B cell (primary cell): ENCODE results near the gene OLFM2. TPM values are rescaled to one million over a fixed set of nuclear protein-coding genes. Genes with fewer than 3 reads are reported as not detected.

Source experiments
- ATAC-seq: fragments of 200-7000 bp; cut with Tn5 transposase; one replicate; pipeline ENCODE4 v1.10.0; 2021; ENCODE audit warnings: low read depth, mild to moderate bottlenecking, moderate number of reproducible peaks, moderate library complexity
- CTCF ChIA-PET: fragments of 350-600 bp; sonication (Branson Sonifier 250); formaldehyde crosslinking; loops from one replicate; lab custom pipeline; 2021; ENCODE audit warnings: antibody characterized with exemption, inconsistent platforms; lab: Charles Lee
- POLR2A ChIA-PET: fragments of 350-600 bp; sonication (Branson Sonifier 250); formaldehyde crosslinking; loops from one replicate; lab custom pipeline; 2021; ENCODE audit warnings: antibody characterized with exemption; lab: Charles Lee
- DNase-seq: peaks from one replicate; pipeline ENCODE4 v3.0.0; 2013
- H2AFZ ChIP-seq: 2 replicates; pipeline ENCODE4 v1.6.1; 2012; ENCODE audit warnings: mild to moderate bottlenecking, low read depth, low read length; ENCODE audit not compliant: insufficient read depth, poor library complexity, severe bottlenecking
- H3K27ac ChIP-seq, 2 donors: 1 replicate in 1 of 2; 2 replicates in 1 of 2; pipeline ENCODE4 v1.5.1; 2012 to 2013; ENCODE audit warnings: low read length in 2 of 2, mild to moderate bottlenecking in 2 of 2, moderate library complexity in 1 of 2
- H3K27me3 ChIP-seq, 4 experiments: fragments of 200-600 bp in 1 of 4; sonication (generic) in 1 of 4; replicated peaks in 1 of 4; 1 replicate in 2 of 4; 2 replicates in 2 of 4; pipeline versions ENCODE4 v1.6.1 to v1.7.0; 2013 to 2016; ENCODE audit warnings: low read length in 3 of 4, mild to moderate bottlenecking in 2 of 4, mixed read lengths in 1 of 4, moderate library complexity in 1 of 4; ENCODE audit not compliant: insufficient read depth in 4 of 4, control insufficient read depth in 3 of 4; ENCODE audit errors: control extremely low read depth in 1 of 4
- H3K36me3 ChIP-seq, 2 experiments: replicated peaks in 1 of 2; 1 replicate in 1 of 2; 2 replicates in 1 of 2; pipeline versions ENCODE4 v1.6.1 to v1.7.1; 2013; ENCODE audit warnings: low read length in 1 of 2; ENCODE audit not compliant: insufficient read depth in 2 of 2, control insufficient read depth in 1 of 2; ENCODE audit errors: control extremely low read depth in 1 of 2, extremely low read depth in 1 of 2
- H3K4me1 ChIP-seq, 2 donors: fragments of 200-600 bp in 1 of 2; sonication (generic) in 1 of 2; 1 replicate in 1 of 2; 2 replicates in 1 of 2; pipeline versions ENCODE4 v1.5.1 to v1.6.1; 2013 to 2017; ENCODE audit warnings: low read length in 2 of 2; ENCODE audit not compliant: control insufficient read depth in 2 of 2, insufficient read depth in 2 of 2
- H3K4me2 ChIP-seq: replicated peaks from 2 replicates; pipeline ENCODE3; 2012; ENCODE audit warnings: mild to moderate bottlenecking, low read depth, low read length; ENCODE audit not compliant: poor library complexity, severe bottlenecking
- H3K4me3 ChIP-seq, 5 experiments: fragments of 200-600 bp in 1 of 5; sonication (generic) in 1 of 5; 1 replicate in 3 of 5; 2 replicates in 2 of 5; pipeline versions ENCODE4 v1.5.1 to v1.7.0; 2011 to 2016; ENCODE audit warnings: low read length in 4 of 5, mild to moderate bottlenecking in 4 of 5, low read depth in 2 of 5, control low read depth in 1 of 5, moderate library complexity in 1 of 5; ENCODE audit not compliant: insufficient read depth in 1 of 5; ENCODE audit errors: control extremely low read depth in 1 of 5, extremely low read depth in 1 of 5
- H3K79me2 ChIP-seq: fragments of 200-600 bp; sonication (generic); one replicate; pipeline ENCODE4 v1.6.0; 2016; ENCODE audit warnings: low read length; ENCODE audit not compliant: control insufficient read depth, insufficient read depth
- H3K9ac ChIP-seq: fragments of 200-600 bp; sonication (generic); 2 replicates; pipeline ENCODE4 v1.6.1; 2017; ENCODE audit warnings: mild to moderate bottlenecking, low read length, moderate library complexity
- H3K9me3 ChIP-seq, 3 donors: one replicate each; pipeline versions ENCODE4 v1.6.1 to v1.7.1; 2013; ENCODE audit warnings: low read length in 2 of 3; ENCODE audit not compliant: control insufficient read depth in 2 of 3, insufficient read depth in 1 of 3; ENCODE audit errors: control extremely low read depth in 1 of 3
- H4K20me1 ChIP-seq: 2 replicates; pipeline ENCODE4 v1.6.0; 2012; ENCODE audit warnings: mild to moderate bottlenecking, low read length; ENCODE audit not compliant: insufficient read depth, control insufficient read depth, poor library complexity, severe bottlenecking
- H3K27ac Mint-ChIP-seq: one replicate; pipeline ENCODE4 v1.8.0; 2021; ENCODE audit warnings: mixed read lengths
- H3K27me3 Mint-ChIP-seq: one replicate; pipeline ENCODE4 v1.8.0; 2021; ENCODE audit warnings: mixed read lengths
- H3K4me1 Mint-ChIP-seq: one replicate; pipeline ENCODE4 v1.8.0; 2021; ENCODE audit warnings: mixed read lengths
- H3K4me3 Mint-ChIP-seq: one replicate; pipeline ENCODE4 v1.8.0; 2021; ENCODE audit warnings: mixed read lengths
- H3K9me3 Mint-ChIP-seq: one replicate; pipeline ENCODE4 v1.8.0; 2022; ENCODE audit warnings: mixed read lengths; ENCODE audit not compliant: insufficient read depth
- CTCF ChIP-seq: fragments of 200-600 bp; IDR thresholded peaks from one replicate; pipeline ENCODE4 v1.8.0; 2022; ENCODE audit warnings: antibody characterized with exemption, mild to moderate bottlenecking
- EZH2 ChIP-seq: IDR thresholded peaks from 2 replicates; pipeline ENCODE4 v1.6.1; 2012; ENCODE audit warnings: borderline replicate concordance, low read depth, mild to moderate bottlenecking, moderate library complexity, low read length; ENCODE audit not compliant: insufficient read depth, poor library complexity, severe bottlenecking
- WGBS: methylation state at CpG from one replicate; pipeline ENCODE4 v1.1.5; 2013; ENCODE audit warnings: missing lambda C conversion rate; ENCODE audit not compliant: insufficient coverage; 5-methylcytosine and 5-hydroxymethylcytosine counted together
- intact Hi-C: fragments of 100-400 bp; cut with micrococcal nuclease; formaldehyde crosslinking; loops from one replicate; pipeline ENCODE4 v1.10.0; 2022
- polyA plus RNA-seq: library from polyadenylated mRNA; depleted of rRNA; stranded (reverse); fragments of >200 nt; gene quantifications from 2 replicates; pipeline ENCODE4 v1.2.3, GENCODE V29; 2012
- total RNA-seq, 2 donors: library from RNA; stranded (reverse); fragments of 120-200 nt in 1 of 2; gene quantifications; 1 replicate in 1 of 2; 2 replicates in 1 of 2; pipeline versions ENCODE4 v1.2.3 to v1.2.4, GENCODE V29; 2013 to 2022

Gene OLFM2
- total and polyA plus RNA-seq, 2 donors (not counting 1 experiment from before 2014, with no cell fraction given): 0.15 TPM; not detected in 1

GRCh38 chr19:9808855-9809824, 127.2 kb downstream of the OLFM2 start:
- no peak overlapping the region for H3K4me2 ChIP-seq
- H3K9me3 ChIP-seq: peaks cover 0 to under 1% (median 0%) of the 10 kb centered on the region in 3 donors
- no peak for DNase-seq
- H3K9ac ChIP-seq: no peak overlapping the region
- H3K36me3 ChIP-seq: peaks cover 0 to 24% of the 10 kb centered on the region in 2 experiments
- ChIA-PET CTCF (interaction anchor here (0.5 to 1.0 kb wide), 2 partner anchors 13 to 578 kb away, joined by 3 read pairs; no protein-coding TSS in a partner anchor), POLR2A (no interaction called here)
- H4K20me1 ChIP-seq: no peaks in the 10 kb centered on the region
- H3K27ac ChIP-seq: no peak overlapping the region
- no peak for TF ChIP-seq EZH2
- TF ChIP-seq CTCF: no peak
- Mint-ChIP-seq H3K27me3 (no peaks in the 10 kb centered on the region), H3K27ac (no peak overlapping the region), H3K4me1 (no peaks in the 10 kb centered on the region), H3K9me3 (no peaks in the 10 kb centered on the region), H3K4me3 (no peak overlapping the region)
- H3K4me1 ChIP-seq: no peaks in the 10 kb centered on the region
- H2AFZ ChIP-seq: no peak overlapping the region
- H3K79me2 ChIP-seq: peaks cover 25% of the 10 kb centered on the region
- no peak for ATAC-seq
- H3K4me3 ChIP-seq: no peak overlapping the region
- no peaks in the 10 kb centered on the region for H3K27me3 ChIP-seq
- intact Hi-C loops: no loop called here
- WGBS: 77% methylated on average over 8 of the region's 11 CpGs

GRCh38 chr19:9806803-9807202, 129.5 kb downstream of the OLFM2 start:
- H3K9ac ChIP-seq: no peak overlapping the region
- POLR2A ChIA-PET: interaction anchor here (0.7 kb wide), 1 partner anchor 284 kb away, joined by 3 read pairs; no protein-coding TSS in a partner anchor
- DNase-seq: no peak
- H3K9me3 Mint-ChIP-seq: no peaks in the 10 kb centered on the region
- no peaks in the 10 kb centered on the region for H3K4me1 ChIP-seq
- no peak overlapping the region for H3K4me3 ChIP-seq
- 100% methylated on average over 2 of the region's 3 CpGs for whole genome bisulfite sequencing
- no peak overlapping the region for H3K27ac ChIP-seq
- peaks cover 0 to 22% of the 10 kb centered on the region in 2 experiments for H3K36me3 ChIP-seq
- H3K27me3 ChIP-seq: no peaks in the 10 kb centered on the region
- H3K4me3 Mint-ChIP-seq: no peak overlapping the region
- CTCF ChIA-PET: interaction anchor here (0.9 to 1.6 kb wide), 3 partner anchors 9 to 602 kb away, joined by 3 to 5 read pairs (median 4); no protein-coding TSS in a partner anchor
- no peaks in the 10 kb centered on the region for H3K4me1 Mint-ChIP-seq
- no peak overlapping the region for H2AFZ ChIP-seq
- H4K20me1 ChIP-seq: no peaks in the 10 kb centered on the region
- H3K9me3 ChIP-seq: no peaks in the 10 kb centered on the region
- H3K4me2 ChIP-seq: no peak overlapping the region
- no peaks in the 10 kb centered on the region for H3K27me3 Mint-ChIP-seq
- TF ChIP-seq CTCF: no peak
- no peak for TF ChIP-seq EZH2
- H3K27ac Mint-ChIP-seq: no peak overlapping the region
- intact Hi-C loops: no loop called here
- ATAC-seq: no peak
- peaks cover 7% of the 10 kb centered on the region for H3K79me2 ChIP-seq
